B cell (primary cell): ENCODE measurements around the gene CERK. TPM values are rescaled to one million over a fixed set of nuclear protein-coding genes. Genes with fewer than 3 reads are reported as not detected.

Experiments used
- ATAC-seq: fragments of 200-7000 bp; cut with Tn5 transposase; one replicate; pipeline ENCODE4 v1.10.0; 2021; ENCODE audit warnings: low read depth, mild to moderate bottlenecking, moderate number of reproducible peaks, moderate library complexity
- CTCF ChIA-PET: fragments of 350-600 bp; sonication (Branson Sonifier 250); formaldehyde crosslinking; loops from one replicate; lab custom pipeline; 2021; ENCODE audit warnings: antibody characterized with exemption, inconsistent platforms; lab: Charles Lee
- POLR2A ChIA-PET: fragments of 350-600 bp; sonication (Branson Sonifier 250); formaldehyde crosslinking; loops from one replicate; lab custom pipeline; 2021; ENCODE audit warnings: antibody characterized with exemption; lab: Charles Lee
- DNase-seq: peaks from one replicate; pipeline ENCODE4 v3.0.0; 2013
- H2AFZ ChIP-seq: 2 replicates; pipeline ENCODE4 v1.6.1; 2012; ENCODE audit warnings: mild to moderate bottlenecking, low read depth, low read length; ENCODE audit not compliant: insufficient read depth, poor library complexity, severe bottlenecking
- H3K27ac ChIP-seq, 2 donors: 1 replicate in 1 of 2; 2 replicates in 1 of 2; pipeline ENCODE4 v1.5.1; 2012 to 2013; ENCODE audit warnings: low read length in 2 of 2, mild to moderate bottlenecking in 2 of 2, moderate library complexity in 1 of 2
- H3K27me3 ChIP-seq, 4 experiments: fragments of 200-600 bp in 1 of 4; sonication (generic) in 1 of 4; replicated peaks in 1 of 4; 1 replicate in 2 of 4; 2 replicates in 2 of 4; pipeline versions ENCODE4 v1.6.1 to v1.7.0; 2013 to 2016; ENCODE audit warnings: low read length in 3 of 4, mild to moderate bottlenecking in 2 of 4, mixed read lengths in 1 of 4, moderate library complexity in 1 of 4; ENCODE audit not compliant: insufficient read depth in 4 of 4, control insufficient read depth in 3 of 4; ENCODE audit errors: control extremely low read depth in 1 of 4
- H3K36me3 ChIP-seq, 2 experiments: replicated peaks in 1 of 2; 1 replicate in 1 of 2; 2 replicates in 1 of 2; pipeline versions ENCODE4 v1.6.1 to v1.7.1; 2013; ENCODE audit warnings: low read length in 1 of 2; ENCODE audit not compliant: insufficient read depth in 2 of 2, control insufficient read depth in 1 of 2; ENCODE audit errors: control extremely low read depth in 1 of 2, extremely low read depth in 1 of 2
- H3K4me1 ChIP-seq, 2 donors: fragments of 200-600 bp in 1 of 2; sonication (generic) in 1 of 2; 1 replicate in 1 of 2; 2 replicates in 1 of 2; pipeline versions ENCODE4 v1.5.1 to v1.6.1; 2013 to 2017; ENCODE audit warnings: low read length in 2 of 2; ENCODE audit not compliant: control insufficient read depth in 2 of 2, insufficient read depth in 2 of 2
- H3K4me2 ChIP-seq: replicated peaks from 2 replicates; pipeline ENCODE3; 2012; ENCODE audit warnings: mild to moderate bottlenecking, low read depth, low read length; ENCODE audit not compliant: poor library complexity, severe bottlenecking
- H3K4me3 ChIP-seq, 5 experiments: fragments of 200-600 bp in 1 of 5; sonication (generic) in 1 of 5; 1 replicate in 3 of 5; 2 replicates in 2 of 5; pipeline versions ENCODE4 v1.5.1 to v1.7.0; 2011 to 2016; ENCODE audit warnings: low read length in 4 of 5, mild to moderate bottlenecking in 4 of 5, low read depth in 2 of 5, control low read depth in 1 of 5, moderate library complexity in 1 of 5; ENCODE audit not compliant: insufficient read depth in 1 of 5; ENCODE audit errors: control extremely low read depth in 1 of 5, extremely low read depth in 1 of 5
- H3K79me2 ChIP-seq: fragments of 200-600 bp; sonication (generic); one replicate; pipeline ENCODE4 v1.6.0; 2016; ENCODE audit warnings: low read length; ENCODE audit not compliant: control insufficient read depth, insufficient read depth
- H3K9ac ChIP-seq: fragments of 200-600 bp; sonication (generic); 2 replicates; pipeline ENCODE4 v1.6.1; 2017; ENCODE audit warnings: mild to moderate bottlenecking, low read length, moderate library complexity
- H3K9me3 ChIP-seq, 3 donors: one replicate each; pipeline versions ENCODE4 v1.6.1 to v1.7.1; 2013; ENCODE audit warnings: low read length in 2 of 3; ENCODE audit not compliant: control insufficient read depth in 2 of 3, insufficient read depth in 1 of 3; ENCODE audit errors: control extremely low read depth in 1 of 3
- H4K20me1 ChIP-seq: 2 replicates; pipeline ENCODE4 v1.6.0; 2012; ENCODE audit warnings: mild to moderate bottlenecking, low read length; ENCODE audit not compliant: insufficient read depth, control insufficient read depth, poor library complexity, severe bottlenecking
- H3K27ac Mint-ChIP-seq: one replicate; pipeline ENCODE4 v1.8.0; 2021; ENCODE audit warnings: mixed read lengths
- H3K27me3 Mint-ChIP-seq: one replicate; pipeline ENCODE4 v1.8.0; 2021; ENCODE audit warnings: mixed read lengths
- H3K4me1 Mint-ChIP-seq: one replicate; pipeline ENCODE4 v1.8.0; 2021; ENCODE audit warnings: mixed read lengths
- H3K4me3 Mint-ChIP-seq: one replicate; pipeline ENCODE4 v1.8.0; 2021; ENCODE audit warnings: mixed read lengths
- H3K9me3 Mint-ChIP-seq: one replicate; pipeline ENCODE4 v1.8.0; 2022; ENCODE audit warnings: mixed read lengths; ENCODE audit not compliant: insufficient read depth
- CTCF ChIP-seq: fragments of 200-600 bp; IDR thresholded peaks from one replicate; pipeline ENCODE4 v1.8.0; 2022; ENCODE audit warnings: antibody characterized with exemption, mild to moderate bottlenecking
- EZH2 ChIP-seq: IDR thresholded peaks from 2 replicates; pipeline ENCODE4 v1.6.1; 2012; ENCODE audit warnings: borderline replicate concordance, low read depth, mild to moderate bottlenecking, moderate library complexity, low read length; ENCODE audit not compliant: insufficient read depth, poor library complexity, severe bottlenecking
- WGBS: methylation state at CpG from one replicate; pipeline ENCODE4 v1.1.5; 2013; ENCODE audit warnings: missing lambda C conversion rate; ENCODE audit not compliant: insufficient coverage; 5-methylcytosine and 5-hydroxymethylcytosine counted together
- intact Hi-C: fragments of 100-400 bp; cut with micrococcal nuclease; formaldehyde crosslinking; loops from one replicate; pipeline ENCODE4 v1.10.0; 2022
- polyA plus RNA-seq: library from polyadenylated mRNA; depleted of rRNA; stranded (reverse); fragments of >200 nt; gene quantifications from 2 replicates; pipeline ENCODE4 v1.2.3, GENCODE V29; 2012
- total RNA-seq, 2 donors: library from RNA; stranded (reverse); fragments of 120-200 nt in 1 of 2; gene quantifications; 1 replicate in 1 of 2; 2 replicates in 1 of 2; pipeline versions ENCODE4 v1.2.3 to v1.2.4, GENCODE V29; 2013 to 2022

CERK gene
- total and polyA plus RNA-seq, 2 donors (not counting 1 experiment from before 2014, with no cell fraction given), result 23.2 to 48.3 TPM

- TF ChIP-seq EZH2, result no peak
- no peak for TF ChIP-seq CTCF
- POLR2A ChIA-PET, result interaction anchor here (1.0 to 6.1 kb wide), 2 partner anchors 11 to 37 kb away, joined by 3 to 92 read pairs; partner anchors contain the start of genes CERK and TBC1D22A
- H3K27me3 Mint-ChIP-seq, result no peaks in the 10 kb centered on the region
These were observed 37.2 kb upstream of the CERK start for GRCh38 chr22:46774980-46775849.

More at GRCh38 chr22:46774980-46775849, 37.2 kb upstream of the CERK start:
- H3K36me3 ChIP-seq, result peaks cover 1 to 14% of the 10 kb centered on the region in 2 experiments
- H3K27me3 ChIP-seq, result no peaks in the 10 kb centered on the region
- Mint-ChIP-seq H3K27ac (peak overlapping the region; percentile 93), H3K4me1 (peaks cover 89% of the 10 kb centered on the region), H3K4me3 (peak overlapping the region; percentile 79), H3K9me3 (no peaks in the 10 kb centered on the region)
- peaks cover 91% of the 10 kb centered on the region in 2 donors for H3K4me1 ChIP-seq
- DNase-seq, result no peak
- H4K20me1 ChIP-seq, result peaks cover 55% of the 10 kb centered on the region
- CTCF ChIA-PET, result interaction anchor here (0.7 to 6.1 kb wide), 9 partner anchors 11 to 188 kb away, joined by 3 to 61 read pairs (median 6); partner anchors contain the start of genes CERK and TBC1D22A
- peak overlapping the region; percentile 87 to 91 for H3K27ac ChIP-seq
- ATAC-seq, result no peak
- 48% methylated on average over 13 of the region's 20 CpGs for whole genome bisulfite sequencing
- peaks cover 86% of the 10 kb centered on the region for H3K79me2 ChIP-seq
- H3K9me3 ChIP-seq, result no peaks in the 10 kb centered on the region
- peak overlapping the region; percentile 44 for H2AFZ ChIP-seq
- peak overlapping the region; percentile 61 for H3K9ac ChIP-seq
- H3K4me2 ChIP-seq, result peak overlapping the region; percentile 78
- intact Hi-C loops, result loop anchor here (1.0 kb wide), 2 partner anchors 12 to 40 kb away; no protein-coding TSS in a partner anchor
- peak overlapping the region; percentile 21 to 49 (median 37) for H3K4me3 ChIP-seq
